ENCODE measurements around the gene ATP2B2. TPM values are rescaled to one million over a fixed set of nuclear protein-coding genes. Genes with fewer than 3 reads are reported as not detected.

The ATP2B2 gene
- polyA plus RNA-seq, 2 of the 4 experiments (the other 2 are of a cell fraction), result 0.03 to 0.04 TPM

- DNase-seq (ENCODE audit: low read depth in 1 of 2, low spot score in 1 of 2) (no peak), FAIRE-seq (no peak), ATAC-seq (no peak)
- POLR2A ChIA-PET, result no interaction called here
- CTCF ChIA-PET, result interaction anchor here (2.2 kb wide), 1 partner anchor 11 kb away, joined by 18 read pairs; no protein-coding TSS in a partner anchor
- no peak for TF ChIP-seq HOXA7 (CRISPR knock-in tag; IDR thresholded peaks at IDR 0.05)
- TF ChIP-seq, protein P1, sequence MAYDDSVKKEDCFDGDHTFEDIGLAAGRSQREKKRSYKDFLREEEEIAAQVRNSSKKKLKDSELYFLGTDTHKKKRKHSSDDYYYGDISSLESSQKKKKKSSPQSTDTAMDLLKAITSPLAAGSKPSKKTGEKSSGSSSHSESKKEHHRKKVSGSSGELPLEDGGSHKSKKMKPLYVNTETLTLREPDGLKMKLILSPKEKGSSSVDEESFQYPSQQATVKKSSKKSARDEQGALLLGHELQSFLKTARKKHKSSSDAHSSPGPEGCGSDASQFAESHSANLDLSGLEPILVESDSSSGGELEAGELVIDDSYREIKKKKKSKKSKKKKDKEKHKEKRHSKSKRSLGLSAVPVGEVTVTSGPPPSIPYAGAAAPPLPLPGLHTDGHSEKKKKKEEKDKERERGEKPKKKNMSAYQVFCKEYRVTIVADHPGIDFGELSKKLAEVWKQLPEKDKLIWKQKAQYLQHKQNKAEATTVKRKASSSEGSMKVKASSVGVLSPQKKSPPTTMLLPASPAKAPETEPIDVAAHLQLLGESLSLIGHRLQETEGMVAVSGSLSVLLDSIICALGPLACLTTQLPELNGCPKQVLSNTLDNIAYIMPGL (CRISPR knock-in tag; IDR thresholded peaks at IDR 0.05; ENCODE audit: borderline replicate concordance), result no peak
- no peak for TF ChIP-seq RCOR1 (IDR thresholded peaks at IDR 0.05; ENCODE audit: low read depth, low read length)
- TF ChIP-seq RNF2 (IDR thresholded peaks at IDR 0.05; ENCODE audit: borderline replicate concordance, low read depth), result no peak
- no peak for TF ChIP-seq HEYL (CRISPR knock-in tag; IDR thresholded peaks at IDR 0.05)
- TF ChIP-seq CHD4 (IDR thresholded peaks at IDR 0.05; ENCODE audit: borderline replicate concordance), result no peak
- TF ChIP-seq NFE2L2 (conservative IDR thresholded peaks at IDR 0.05; ENCODE audit: low read length), result no peak
- TF ChIP-seq EHF (CRISPR knock-in tag; IDR thresholded peaks at IDR 0.05), result no peak
- no peak for TF ChIP-seq SMC3 (IDR thresholded peaks at IDR 0.05)
- TF ChIP-seq JUNB (IDR thresholded peaks at IDR 0.05), result no peak
- no peak for TF ChIP-seq FOXS1 (CRISPR knock-in tag; IDR thresholded peaks at IDR 0.05)
- TF ChIP-seq GATA3 (IDR thresholded peaks at IDR 0.05; ENCODE audit: borderline replicate concordance), result no peak
- no peak for TF ChIP-seq ZC3H11A (IDR thresholded peaks at IDR 0.05)
- TF ChIP-seq KDM1A (IDR thresholded peaks at IDR 0.05; ENCODE audit: low read depth), result no peak
- no peak for TF ChIP-seq CBX2 (IDR thresholded peaks at IDR 0.05; ENCODE audit: borderline replicate concordance, low read depth)
- no peak for TF ChIP-seq NR3C1 (IDR thresholded peaks at IDR 0.05)
- TF ChIP-seq NPAS2 (CRISPR knock-in tag; IDR thresholded peaks at IDR 0.05; ENCODE audit: borderline replicate concordance), result no peak
- no peak for TF ChIP-seq RAD21 (conservative IDR thresholded peaks at IDR 0.05 in 1 of 2, IDR thresholded peaks at IDR 0.05 in 1 of 2)
- TF ChIP-seq, protein P2, sequence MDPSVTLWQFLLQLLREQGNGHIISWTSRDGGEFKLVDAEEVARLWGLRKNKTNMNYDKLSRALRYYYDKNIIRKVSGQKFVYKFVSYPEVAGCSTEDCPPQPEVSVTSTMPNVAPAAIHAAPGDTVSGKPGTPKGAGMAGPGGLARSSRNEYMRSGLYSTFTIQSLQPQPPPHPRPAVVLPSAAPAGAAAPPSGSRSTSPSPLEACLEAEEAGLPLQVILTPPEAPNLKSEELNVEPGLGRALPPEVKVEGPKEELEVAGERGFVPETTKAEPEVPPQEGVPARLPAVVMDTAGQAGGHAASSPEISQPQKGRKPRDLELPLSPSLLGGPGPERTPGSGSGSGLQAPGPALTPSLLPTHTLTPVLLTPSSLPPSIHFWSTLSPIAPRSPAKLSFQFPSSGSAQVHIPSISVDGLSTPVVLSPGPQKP (IDR thresholded peaks at IDR 0.05; ENCODE audit: low read depth, low read length), result no peak
- Histone ChIP-seq H3K27ac (no peak overlapping the region), H3K4me1 (no peaks in the 10 kb centered on the region), H3K4me3 (no peak overlapping the region), H3K9me3 (no peaks in the 10 kb centered on the region), H3K4me2 (no peak overlapping the region)
- 83% methylated on average over 8 of the region's 8 CpGs for WGBS (ENCODE audit: missing lambda C conversion rate)
These were observed 98.0 kb downstream of the ATP2B2 start for GRCh38 chr3:10407361-10407760.

DNA sequence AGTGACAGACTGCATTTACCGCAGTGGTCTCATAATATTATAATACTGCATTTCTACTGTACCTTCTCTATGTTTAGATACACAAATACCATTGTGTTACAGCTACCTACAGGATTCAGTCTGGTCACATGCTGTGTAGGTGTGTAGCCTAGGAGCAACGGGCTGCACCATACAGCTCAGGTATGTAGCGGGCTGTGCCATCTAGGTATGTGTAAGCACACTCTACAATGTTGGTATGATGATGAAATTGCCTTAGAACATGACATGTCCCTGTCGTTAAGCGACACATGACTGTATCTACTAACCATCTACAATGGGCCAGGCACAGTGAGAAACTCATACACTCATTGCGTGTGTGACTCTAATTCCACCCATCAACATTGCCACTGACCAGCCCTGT is 99.0 kb downstream of the ATP2B2 start:
- CTCF ChIA-PET, result interaction anchor here (1.0 to 3.8 kb wide), 3 partner anchors 11 to 333 kb away, joined by 3 to 12 read pairs (median 5); no protein-coding TSS in a partner anchor

More for the DNA sequence above, 99.0 kb downstream of the ATP2B2 start:
- POLR2A ChIA-PET, result no interaction called here
- no peak for FAIRE-seq
- no peak overlapping the region for H3K4me2 ChIP-seq
- no peak overlapping the region for H3K4me3 ChIP-seq
- 76% methylated on average over 6 of the region's 6 CpGs for WGBS (ENCODE audit: missing lambda C conversion rate)
- no peak for DNase-seq (ENCODE audit: low read depth in 1 of 2, low spot score in 1 of 2)
- H3K27ac ChIP-seq, result no peak overlapping the region
- H3K4me1 ChIP-seq, result no peaks in the 10 kb centered on the region
- TF ChIP-seq FOSL2 (IDR thresholded peaks at IDR 0.05) (no peak), FOSL2 (CRISPR knock-in tag; IDR thresholded peaks at IDR 0.05) (no peak), SREBF2 (IDR thresholded peaks at IDR 0.05) (no peak), ZSCAN20 (CRISPR knock-in tag; IDR thresholded peaks at IDR 0.05) (no peak), EP300 (IDR thresholded peaks at IDR 0.05) (no peak), POLR2AphosphoS2 (conservative IDR thresholded peaks at IDR 0.05; ENCODE audit: low read length) (no peak), NPAS2 (CRISPR knock-in tag; IDR thresholded peaks at IDR 0.05; ENCODE audit: borderline replicate concordance) (no peak), KDM1A (IDR thresholded peaks at IDR 0.05; ENCODE audit: low read depth) (no peak), RARB (CRISPR knock-in tag; IDR thresholded peaks at IDR 0.05) (no peak), POLR2A (IDR thresholded peaks at IDR 0.05; ENCODE audit: low read length) (no peak), GATA3 (IDR thresholded peaks at IDR 0.05; ENCODE audit: borderline replicate concordance) (no peak), MAZ (IDR thresholded peaks at IDR 0.05; ENCODE audit: borderline replicate concordance, low read depth, low read length) (no peak), HEYL (CRISPR knock-in tag; IDR thresholded peaks at IDR 0.05) (no peak), ZFP36 (IDR thresholded peaks at IDR 0.05; ENCODE audit: borderline replicate concordance, partially characterized antibody) (no peak), FOSB (CRISPR knock-in tag; IDR thresholded peaks at IDR 0.05) (no peak), ESRRA (IDR thresholded peaks at IDR 0.05; ENCODE audit: borderline replicate concordance, low read length) (no peak), HDAC2 (IDR thresholded peaks at IDR 0.05) (no peak), NFE2L2 (conservative IDR thresholded peaks at IDR 0.05; ENCODE audit: low read length) (no peak), NR3C1 (IDR thresholded peaks at IDR 0.05) (no peak)
- TF ChIP-seq, protein P2 (IDR thresholded peaks at IDR 0.05; ENCODE audit: low read depth, low read length), result no peak
- TF ChIP-seq, protein P1 (CRISPR knock-in tag; IDR thresholded peaks at IDR 0.05; ENCODE audit: borderline replicate concordance), result no peak
- H3K9me3 ChIP-seq, result no peaks in the 10 kb centered on the region
- no peak for ATAC-seq
